ENCODE data around the gene WDFY4.

WDFY4 gene

DNA sequence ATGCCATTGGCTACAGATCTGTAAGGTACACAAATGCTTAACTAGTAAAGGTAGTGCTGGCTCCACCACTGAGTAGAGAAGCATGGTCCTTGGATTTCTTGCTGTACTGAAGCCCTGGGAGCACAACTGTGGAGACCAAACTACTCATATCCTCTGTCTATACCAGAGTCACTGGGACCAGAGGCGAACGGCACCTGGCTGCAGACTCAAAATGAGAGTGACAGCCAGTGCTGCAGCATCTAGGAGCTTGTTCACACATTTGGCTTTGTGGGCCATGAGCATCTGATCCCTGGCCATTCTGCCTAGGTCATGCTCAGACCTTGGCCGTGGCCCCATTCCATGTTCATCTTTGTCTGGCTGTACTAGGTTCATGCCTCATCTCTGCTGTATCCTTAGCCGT, 223.1 kb downstream of the WDFY4 start:
- no peak for DNase-seq (ENCODE audit: low spot score)

DNA sequence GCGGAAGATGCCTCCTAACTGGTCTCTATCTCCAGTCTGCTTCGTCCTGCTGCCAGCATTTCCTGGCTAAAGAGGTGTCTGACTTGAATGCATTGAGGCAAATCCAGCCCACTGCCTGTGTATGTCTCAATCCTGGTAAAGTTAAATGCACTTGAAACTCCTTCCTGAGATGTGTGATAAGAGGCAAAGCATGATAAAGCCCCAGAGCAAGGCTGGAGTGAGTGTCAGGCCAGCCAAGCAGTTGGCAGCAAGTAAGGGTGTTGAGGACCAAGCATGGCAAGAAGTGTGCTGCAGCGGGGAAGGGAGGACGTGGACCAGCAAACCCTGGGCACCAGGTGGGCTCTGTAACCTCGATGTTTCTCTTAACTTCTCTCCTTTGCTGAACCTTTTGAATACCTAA, 225.9 kb downstream of the WDFY4 start:
- DNase-seq (ENCODE audit: low spot score), result no peak

DNA sequence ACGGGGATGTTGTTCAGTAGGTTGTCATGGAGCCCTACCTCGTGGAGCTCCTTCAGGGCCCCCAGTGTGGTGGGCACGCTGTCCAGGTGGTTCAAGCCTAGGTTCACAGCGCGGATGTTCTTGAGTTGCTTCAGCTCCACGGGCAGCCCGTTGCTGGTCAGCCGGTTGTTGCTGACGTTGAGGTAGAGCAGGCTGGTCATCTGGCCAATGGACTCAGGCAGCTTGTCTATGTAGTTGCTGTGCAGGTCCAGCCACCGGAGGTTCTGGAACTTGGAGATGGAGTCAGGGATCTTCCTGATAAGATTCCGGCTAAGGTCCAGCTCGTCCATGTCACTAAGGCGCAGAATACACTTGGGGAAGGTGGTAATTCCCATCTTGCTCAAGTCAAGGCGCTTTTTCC, 229.0 kb downstream of the WDFY4 start:
- no peak for DNase-seq (ENCODE audit: low spot score)

DNA sequence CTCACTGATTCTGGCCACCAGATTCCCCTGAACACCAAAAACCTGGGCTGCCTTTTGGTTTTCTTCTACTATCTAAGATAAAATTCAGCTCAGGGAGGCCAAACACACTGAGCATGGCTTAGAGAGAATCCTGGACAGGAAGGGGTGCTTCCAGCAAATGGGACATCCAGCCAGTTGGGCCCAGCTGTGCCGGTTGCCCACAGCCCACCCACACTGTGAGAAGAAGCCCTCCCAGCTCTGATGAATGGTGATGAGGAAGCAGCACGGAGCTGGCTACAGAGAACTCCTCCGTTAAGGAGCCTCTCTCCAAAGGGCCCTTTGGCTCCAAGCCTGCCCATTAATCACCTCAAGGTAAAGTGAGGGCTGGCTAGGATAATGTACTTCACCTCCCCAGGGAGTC, 239.1 kb downstream of the WDFY4 start:
- DNase-seq (ENCODE audit: low spot score), result no peak

DNA sequence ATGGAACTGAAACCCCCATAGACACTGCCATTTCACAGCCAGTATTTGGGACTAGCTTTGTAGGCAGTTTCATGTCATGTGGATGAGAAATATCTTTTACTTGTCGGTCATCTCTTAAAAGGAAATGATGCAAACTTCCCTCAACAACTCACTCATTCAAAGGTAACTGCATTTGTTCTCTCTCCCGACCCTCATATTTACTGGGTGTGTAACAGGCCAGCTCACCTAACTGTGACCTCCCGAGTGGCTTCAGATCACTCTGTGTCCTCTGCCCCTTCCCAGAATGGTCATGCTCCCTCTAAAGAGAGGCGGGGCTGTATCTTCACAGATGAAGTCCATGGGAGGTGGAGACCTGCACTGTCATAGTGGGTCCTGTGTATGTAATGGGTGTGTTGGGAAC, 240.3 kb downstream of the WDFY4 start:
- DNase-seq (ENCODE audit: low spot score), result peak; percentile 21

DNA sequence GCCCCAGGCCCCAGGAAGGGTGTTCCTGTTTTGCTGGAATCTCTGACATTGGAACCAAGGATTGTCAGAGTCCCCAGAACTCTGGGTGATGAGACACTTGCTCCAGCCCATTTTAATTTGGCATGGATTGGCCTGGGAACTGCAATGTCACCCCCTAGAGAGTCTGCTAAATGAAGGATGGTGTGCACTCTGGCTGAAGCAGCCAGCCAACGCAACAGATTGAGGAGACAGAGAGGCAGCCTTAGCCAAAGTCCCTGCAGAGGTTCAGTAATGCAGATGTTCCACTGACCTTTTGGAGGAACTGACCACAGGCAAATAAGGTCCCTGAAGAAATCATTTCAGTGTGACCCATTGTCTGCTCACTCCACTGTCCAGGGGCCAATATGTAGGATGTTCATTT, 241.6 kb downstream of the WDFY4 start:
- DNase-seq (ENCODE audit: low spot score), result no peak

DNA sequence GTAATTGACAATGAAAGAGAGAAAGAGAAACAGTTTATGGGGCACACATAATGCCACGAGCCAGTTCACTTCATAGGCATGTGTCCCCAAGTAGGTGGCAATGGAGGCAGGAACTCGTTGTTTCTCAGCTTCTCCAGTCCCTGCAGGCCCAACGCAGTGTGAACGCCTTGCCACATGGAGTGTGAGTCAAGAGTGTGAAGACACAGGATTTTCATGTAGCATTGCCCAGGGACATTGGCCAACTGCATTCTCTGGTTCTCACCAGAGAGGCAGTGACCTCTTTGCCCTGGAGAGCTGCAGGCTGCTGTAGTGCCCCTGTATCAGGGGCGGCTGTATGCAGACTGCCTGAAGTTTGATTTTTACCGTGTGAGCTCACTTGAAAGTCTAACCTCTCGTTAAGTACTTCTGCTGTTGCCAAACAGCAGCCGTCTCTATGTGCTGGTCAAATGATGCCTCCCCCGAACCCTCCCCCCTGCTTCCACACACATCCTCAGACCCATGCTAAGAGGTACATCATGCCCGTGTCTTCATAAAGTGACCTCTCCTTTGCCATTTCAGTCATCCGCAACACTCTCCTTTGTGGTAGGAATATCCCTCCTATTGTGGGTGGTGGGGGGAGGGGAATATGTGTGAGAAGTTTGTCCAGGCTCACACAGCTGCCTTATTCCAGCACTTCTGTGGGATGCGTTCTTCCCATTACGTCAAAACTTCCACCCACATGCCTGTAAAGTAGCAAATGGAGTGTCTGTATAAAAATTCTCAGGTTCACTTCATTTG, 242.3 kb downstream of the WDFY4 start:
- DNase-seq (ENCODE audit: low spot score), result no peak

DNA sequence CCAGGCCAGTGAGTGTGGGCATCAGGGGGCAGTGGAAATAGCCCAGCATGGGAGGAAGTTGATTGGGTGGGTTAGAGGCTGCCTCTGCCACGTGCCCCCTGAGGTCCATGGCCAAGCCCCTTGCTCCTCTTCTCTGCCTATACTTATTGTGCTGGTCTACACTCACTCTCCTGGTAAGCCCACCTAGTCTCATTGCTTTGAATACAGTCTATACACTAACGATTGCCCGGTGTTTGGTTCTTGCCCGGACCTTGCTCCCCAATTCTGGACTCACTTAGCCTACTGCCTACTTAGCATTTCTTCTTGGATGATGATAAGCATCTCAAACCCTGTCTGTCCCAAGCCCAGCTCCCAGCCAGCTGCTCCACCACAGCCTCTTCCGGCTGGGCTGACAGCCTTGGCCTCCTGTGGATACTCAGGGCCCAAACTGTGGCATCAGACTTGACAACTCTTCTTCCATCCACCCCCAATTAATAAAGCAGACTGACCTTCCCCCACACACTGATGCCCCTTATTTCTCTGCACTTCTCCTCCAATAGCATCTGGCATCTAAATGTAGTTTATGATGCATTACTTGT, 244.8 kb downstream of the WDFY4 start:
- no peak for DNase-seq (ENCODE audit: low spot score)

DNA sequence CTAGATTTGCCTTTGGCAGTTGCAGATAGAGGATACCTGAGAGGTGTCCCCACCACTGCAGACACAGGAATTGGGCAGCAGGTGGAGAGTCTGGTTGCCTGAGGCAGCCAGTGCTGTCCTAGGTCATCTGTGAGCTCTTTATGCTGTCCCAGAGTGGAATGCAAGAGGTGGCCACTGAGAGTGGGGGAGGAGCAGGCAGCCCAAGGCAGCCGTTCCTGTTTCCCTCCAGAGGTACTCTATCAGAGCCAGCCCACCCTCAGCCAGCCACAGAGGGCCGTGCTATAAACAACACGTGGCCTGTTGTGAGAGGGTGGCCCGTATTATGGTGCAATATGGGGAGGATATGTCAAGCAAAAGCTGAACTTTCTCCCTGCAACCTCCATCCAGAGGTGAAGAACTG, 246.5 kb downstream of the WDFY4 start:
- no peak for DNase-seq (ENCODE audit: low spot score)

DNA sequence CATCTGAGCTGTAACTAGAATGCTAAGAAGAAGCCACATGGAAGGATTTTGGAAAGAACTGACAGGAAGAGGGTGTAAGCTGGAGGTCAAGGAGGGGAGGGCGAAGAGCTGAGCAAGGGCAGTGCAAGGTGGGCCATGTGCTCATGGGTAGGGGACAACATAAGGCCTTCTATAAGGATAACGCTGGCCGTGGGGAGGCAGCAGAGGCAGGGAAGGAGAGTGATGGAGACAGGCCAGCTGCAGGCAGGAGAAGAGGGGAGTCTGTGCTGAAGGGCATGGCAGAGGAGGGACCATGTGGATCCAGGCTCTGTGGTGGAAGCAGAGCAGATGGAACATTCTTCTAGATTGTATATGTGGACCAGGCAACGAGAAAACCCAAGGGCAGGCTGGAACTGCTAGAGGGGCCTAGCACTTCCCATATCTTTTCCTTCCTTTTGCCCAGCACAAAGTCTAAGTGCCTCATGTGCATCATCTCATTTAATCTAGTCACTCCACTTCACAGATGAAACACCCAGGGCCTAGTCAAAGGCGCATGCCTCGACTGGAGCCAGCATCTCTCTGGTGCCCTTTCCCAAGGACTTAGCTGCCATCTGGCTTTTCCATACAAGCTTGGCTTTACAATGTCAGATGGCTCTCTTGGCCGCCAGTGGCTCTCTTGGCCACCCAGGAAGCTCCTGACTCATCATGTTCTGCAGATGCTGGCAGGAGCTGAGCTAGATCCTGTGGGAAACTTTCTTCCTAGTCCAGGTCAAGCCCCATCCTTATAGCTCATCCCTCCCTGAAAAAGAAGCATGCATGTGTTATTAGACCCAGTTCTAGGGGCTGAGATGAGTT, 248.4 kb downstream of the WDFY4 start:
- no peak for DNase-seq (ENCODE audit: low spot score)

DNA sequence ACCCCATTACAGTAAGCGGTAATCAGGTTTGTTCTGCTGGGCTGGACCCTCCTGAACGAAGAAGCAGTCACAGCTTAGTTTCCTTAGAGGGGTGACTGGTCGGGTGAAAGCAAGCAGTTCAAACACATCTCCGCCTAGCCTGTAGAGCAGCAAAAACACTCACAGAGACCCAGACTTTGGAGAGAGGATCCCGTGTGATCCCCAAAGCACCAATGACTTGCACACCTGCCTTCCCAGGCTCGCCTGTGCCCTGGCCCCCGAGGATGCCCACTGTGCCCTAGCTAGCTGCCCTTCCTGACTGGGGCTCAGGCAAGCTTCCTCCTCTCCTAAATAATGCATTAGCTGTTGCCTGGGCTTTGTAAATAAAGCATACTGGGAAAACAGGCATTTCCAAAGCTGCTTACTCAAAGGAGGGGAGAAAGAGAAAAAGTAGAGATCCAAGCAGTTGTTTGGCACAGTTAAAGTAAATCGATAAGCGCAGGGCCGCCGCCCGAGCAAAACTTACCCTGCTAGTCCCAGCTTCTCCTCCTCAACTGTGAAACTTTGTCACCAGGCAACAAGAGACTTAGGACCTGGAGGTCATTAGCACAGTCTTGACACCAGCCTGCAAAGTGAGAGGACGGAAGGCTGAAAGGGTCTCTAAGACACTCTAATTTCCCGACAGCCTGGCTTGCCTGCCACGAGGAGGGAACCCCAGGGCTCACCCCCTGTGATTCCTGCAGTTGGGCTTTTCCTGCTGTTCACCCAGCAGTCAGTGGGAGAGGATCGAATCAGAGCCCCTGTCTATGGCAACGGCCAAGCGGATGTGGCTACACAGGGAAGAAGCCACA, 250.2 kb downstream of the WDFY4 start:
- no peak for DNase-seq (ENCODE audit: low spot score)

DNA sequence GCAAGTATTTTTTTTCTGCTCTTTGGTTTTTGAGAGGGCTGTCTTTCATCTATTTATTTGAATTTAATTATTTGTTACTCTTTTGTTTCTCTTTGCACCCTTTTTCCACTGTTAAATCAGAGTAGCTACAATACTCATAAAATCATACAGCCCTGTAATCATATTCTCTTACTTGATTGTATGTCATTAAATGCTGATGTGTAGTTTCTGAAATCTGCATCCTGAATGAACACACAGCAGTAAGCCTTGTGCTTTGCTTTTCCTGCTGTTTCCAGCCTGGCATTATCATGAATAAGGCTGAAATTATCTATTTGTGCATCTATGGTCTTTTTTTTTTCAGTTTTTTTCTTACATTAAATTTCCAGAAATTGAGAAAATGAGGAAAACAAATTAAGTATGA, 250.9 kb downstream of the WDFY4 start:
- no peak for DNase-seq (ENCODE audit: low spot score)

DNA sequence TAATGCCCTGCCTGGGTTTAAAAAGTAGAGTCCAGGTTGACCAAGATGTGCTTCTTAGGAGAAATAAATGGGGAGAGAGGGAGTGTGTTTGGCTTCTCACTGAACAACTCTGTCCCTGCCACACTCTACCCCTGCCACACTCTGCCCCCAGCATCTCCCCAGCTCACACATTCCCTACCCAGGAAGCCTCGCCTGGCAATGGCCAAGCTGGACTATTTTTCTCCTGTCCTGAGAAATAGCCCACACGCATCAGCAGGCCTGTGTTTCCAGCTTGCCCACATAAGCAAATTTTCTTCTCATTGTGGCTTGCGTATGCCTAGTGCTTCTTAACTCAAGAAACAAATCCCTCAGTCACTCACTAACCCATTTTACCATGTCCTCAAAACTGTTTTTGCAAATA, 253.1 kb downstream of the WDFY4 start:
- no peak for DNase-seq (ENCODE audit: low spot score)

DNA sequence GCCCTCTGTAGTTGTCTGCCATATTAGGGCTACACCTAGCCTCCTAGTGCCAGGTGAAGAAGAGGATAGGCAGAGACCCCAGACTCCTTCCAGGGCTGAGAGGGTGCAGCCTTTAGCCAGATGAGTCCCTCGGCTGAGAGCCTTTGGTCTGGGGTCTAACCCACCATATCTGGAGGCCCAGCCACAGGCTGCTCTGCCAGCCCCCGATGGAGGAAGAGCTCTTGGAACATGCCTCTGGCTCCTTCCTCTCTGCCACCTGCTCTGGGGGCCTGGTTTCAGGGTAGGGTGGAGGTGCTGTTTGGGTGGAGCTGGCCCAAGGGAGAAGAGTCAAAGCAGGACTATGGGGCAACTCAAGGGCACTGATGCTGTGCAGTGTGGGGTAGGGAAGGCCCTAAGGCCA, 253.6 kb downstream of the WDFY4 start:
- DNase-seq (ENCODE audit: low spot score), result no peak

DNA sequence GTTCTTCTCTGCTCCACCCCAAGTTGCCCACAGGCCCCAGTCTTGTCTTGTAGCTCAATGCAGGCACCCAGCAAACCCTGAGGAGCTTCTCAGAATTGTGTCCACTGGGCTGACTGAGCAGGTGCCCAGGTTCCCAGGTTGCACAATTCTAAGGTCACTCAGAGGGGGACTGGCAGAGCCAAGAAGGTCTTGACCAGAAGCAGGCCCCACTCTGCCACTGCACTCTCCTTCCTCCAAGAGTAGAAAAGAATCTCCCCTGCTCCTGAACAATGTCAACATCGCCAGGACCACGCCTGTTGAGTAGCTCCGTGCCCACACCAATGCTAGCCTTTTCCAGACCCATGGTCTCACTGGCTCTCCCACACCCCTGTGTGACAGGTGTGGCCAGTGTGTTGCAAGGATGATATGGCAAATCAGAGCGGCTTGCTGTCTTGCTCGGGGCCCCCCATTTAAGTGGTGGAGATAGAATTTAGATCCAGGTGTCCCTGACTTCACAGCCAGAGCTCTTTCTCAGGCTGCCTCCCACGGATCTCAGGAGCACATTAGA, 254.4 kb downstream of the WDFY4 start:
- no peak for DNase-seq (ENCODE audit: low spot score)

DNA sequence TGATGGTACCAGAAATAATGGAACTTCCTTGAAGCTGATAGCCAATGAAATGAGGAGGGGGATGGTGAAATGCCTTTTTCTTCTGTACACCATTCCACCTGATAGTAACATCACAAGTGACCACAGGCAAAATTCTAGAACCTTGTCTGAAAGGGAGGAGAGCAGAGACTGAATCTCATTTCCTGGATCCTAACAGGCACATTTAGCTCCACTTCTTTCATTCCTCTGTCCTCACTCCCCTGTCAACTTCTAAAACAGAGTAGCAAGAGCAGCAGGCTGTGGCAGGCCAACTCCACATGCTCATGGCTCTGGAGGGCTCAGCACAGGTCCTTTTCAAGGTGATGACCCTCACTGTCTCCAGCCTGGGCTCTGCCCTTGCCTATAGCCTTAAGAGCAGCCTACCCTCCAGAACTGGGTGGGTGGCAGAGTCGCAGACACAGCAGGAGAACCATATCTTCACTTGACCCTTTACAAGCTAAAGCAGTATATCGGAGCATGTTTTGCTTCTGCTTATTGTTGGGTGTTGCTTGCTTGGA, 255.2 kb downstream of the WDFY4 start, which contains the start of gene LRRC18:
LRRC18 (minus strand) TSS at position 51 of the 536 bp plus-strand sequence. CDS start 25,685 bp downstream, outside the sequence.
- DNase-seq (ENCODE audit: low spot score), result no peak

DNA sequence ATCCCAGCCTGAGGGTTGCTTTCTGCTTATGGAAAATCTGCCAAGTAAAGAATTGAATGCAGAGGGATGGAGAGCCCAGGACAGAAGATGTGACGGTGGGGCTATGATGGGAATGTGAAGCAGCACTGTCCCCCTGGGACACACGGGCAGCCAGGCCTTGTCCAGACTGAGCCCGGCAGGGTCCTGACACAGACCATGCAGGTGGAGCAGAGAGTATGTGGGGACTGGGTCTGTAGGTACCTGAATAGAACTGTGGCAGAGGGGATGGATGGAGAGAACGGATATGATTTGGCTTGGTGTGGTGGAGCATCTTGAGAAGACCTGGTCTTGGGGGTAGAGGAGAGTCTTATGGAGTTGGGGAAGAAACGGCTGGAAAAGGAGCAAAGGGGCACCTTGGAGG, 255.7 kb downstream of the WDFY4 start:
- no peak for DNase-seq (ENCODE audit: low spot score)

DNA sequence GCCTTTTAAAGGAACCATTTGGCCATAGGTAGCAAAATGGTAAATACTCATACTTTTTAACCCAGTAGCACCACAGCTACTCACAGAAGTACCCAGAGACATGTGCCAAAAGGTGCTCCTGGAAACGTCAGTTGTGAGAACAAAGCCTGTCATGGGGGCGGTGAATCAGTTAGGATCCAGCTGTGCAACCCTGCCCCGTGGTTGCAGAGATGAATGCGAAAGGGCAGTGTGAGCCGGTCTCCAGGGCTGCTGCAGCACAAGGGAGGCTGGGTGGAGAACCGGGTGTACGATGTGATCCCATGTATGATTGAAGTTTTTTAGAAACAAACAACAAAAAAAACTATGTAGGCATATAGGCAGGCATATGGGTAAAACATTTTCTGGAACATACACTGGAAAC, 256.3 kb downstream of the WDFY4 start:
- DNase-seq (ENCODE audit: low spot score), result no peak

DNA sequence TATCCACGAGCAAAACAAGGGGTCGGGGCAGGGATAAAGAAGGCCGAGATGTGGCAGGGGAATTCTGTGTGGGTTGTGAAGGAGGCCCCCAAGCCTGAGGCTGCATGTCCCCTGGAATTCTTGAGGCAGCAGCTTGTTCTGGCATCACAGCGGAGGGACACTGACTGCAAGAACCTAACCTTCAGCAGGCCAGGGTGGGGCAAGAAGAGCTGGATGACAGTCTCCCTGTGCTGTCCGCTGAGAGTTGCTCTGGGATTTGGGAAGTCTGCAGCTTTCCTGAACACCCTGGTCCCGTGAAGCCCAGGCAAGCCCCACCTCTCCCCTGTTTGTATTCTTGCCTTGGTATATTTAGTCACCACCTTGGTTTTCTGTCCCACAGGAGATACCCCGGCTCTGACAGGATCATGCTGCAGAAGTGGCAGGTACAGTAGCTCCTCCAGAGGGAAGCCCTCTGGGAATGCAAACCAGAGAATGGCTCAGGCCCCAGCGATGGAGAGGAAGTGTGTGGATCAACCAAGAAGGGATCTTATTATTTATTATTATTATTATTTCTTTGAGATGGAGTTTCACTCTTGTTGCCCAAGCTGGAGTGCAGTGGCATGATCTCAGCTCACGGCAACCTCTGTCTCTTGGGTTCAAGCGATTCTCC, 256.9 kb downstream of the WDFY4 start:
- no peak for DNase-seq (ENCODE audit: low spot score)

DNA sequence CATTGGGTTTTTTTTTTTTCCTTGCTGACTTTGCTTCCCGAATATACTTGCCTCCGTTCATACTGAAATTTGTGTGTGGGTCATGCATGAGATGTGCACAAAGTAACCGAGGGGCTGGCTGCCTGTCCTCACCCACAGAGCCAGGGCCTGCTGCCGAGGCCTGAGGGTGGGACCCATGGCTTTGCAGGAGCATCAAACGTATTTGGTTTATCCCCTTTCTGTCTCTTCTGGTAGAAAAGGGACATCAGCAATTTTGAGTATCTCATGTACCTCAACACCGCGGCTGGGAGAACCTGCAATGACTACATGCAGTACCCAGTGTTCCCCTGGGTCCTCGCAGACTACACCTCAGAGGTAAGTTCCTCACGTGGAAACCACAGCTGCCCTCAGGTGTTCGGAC, 258.4 kb downstream of the WDFY4 start:
- no peak for DNase-seq (ENCODE audit: low spot score)

DNA sequence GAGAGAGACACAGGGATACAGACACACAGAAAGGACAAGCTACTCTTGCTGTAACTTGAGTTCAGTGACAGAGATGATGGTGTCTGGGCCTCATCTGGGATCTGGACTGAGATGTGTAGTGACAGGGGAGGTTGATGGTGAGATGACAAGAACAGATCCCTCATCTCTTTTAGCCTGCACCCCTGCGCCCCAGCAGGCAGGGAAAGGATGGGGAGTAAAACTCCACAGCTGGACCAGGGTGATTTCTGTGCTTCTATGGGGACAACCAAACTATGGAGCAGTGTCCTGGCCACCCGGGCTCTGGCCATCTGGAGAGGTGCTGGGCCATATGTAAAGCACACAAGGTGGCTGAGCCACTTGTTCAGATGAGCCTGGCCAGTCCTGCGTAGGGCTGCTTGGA, 259.5 kb downstream of the WDFY4 start:
- no peak for DNase-seq (ENCODE audit: low spot score)

Measured in RKO (cell line).